ENCODE measurements around the gene SLITRK3.

DNA sequence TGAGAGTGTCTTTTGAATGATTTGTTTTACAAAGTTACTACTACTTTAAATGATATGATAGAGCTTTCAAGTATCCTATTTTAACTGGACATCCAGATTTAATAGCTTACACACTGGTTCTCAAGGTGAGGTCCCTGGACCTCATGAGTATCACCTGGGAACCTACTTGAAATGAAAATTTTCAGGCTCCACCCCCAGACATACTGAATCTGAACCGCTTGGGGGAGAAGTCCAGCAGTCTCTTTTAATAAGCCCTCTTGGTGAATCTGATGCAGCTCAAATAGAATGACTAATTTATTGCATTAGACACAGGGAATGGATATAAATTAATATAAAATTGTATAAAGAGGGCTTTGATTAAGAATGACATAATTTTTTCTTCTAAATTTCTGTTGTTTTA lies 29.4 kb upstream of the SLITRK3 start:
- TF ChIP-seq EZH2 (IDR thresholded peaks at IDR 0.05) (no peak), EZH2phosphoT487 (IDR thresholded peaks at IDR 0.05) (no peak)
- TF ChIP-seq, protein P1, sequence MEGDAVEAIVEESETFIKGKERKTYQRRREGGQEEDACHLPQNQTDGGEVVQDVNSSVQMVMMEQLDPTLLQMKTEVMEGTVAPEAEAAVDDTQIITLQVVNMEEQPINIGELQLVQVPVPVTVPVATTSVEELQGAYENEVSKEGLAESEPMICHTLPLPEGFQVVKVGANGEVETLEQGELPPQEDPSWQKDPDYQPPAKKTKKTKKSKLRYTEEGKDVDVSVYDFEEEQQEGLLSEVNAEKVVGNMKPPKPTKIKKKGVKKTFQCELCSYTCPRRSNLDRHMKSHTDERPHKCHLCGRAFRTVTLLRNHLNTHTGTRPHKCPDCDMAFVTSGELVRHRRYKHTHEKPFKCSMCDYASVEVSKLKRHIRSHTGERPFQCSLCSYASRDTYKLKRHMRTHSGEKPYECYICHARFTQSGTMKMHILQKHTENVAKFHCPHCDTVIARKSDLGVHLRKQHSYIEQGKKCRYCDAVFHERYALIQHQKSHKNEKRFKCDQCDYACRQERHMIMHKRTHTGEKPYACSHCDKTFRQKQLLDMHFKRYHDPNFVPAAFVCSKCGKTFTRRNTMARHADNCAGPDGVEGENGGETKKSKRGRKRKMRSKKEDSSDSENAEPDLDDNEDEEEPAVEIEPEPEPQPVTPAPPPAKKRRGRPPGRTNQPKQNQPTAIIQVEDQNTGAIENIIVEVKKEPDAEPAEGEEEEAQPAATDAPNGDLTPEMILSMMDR (IDR thresholded peaks at IDR 0.05) = no peak

Data from neural progenitor cell (in vitro differentiated cells).